GM23338 (cell line): ENCODE data around the gene UBE3B. TPM values are rescaled to one million over a fixed set of nuclear protein-coding genes. Genes with fewer than 3 reads are reported as not detected.

Experiments used
- ATAC-seq: fragments of 200-7000 bp; cut with Tn5 transposase; 3 replicates; pipeline ENCODE4 v1.9.1; 2020
- DNase-seq: peaks from one replicate; pipeline ENCODE4 v3.0.0-alpha.2; 2015; ENCODE audit warnings: low spot score
- H2AFZ ChIP-seq: fragments of 200-600 bp; sonication (generic); 2 replicates; pipeline ENCODE4 v1.8.0; 2016; ENCODE audit warnings: antibody characterized with exemption, mild to moderate bottlenecking, moderate library complexity
- H3F3A ChIP-seq: fragments of 200-600 bp; sonication (generic); replicated peaks from 2 replicates; pipeline ENCODE4 v1.8.0; 2017; ENCODE audit warnings: antibody characterized with exemption, mixed run types, low read depth
- H3K27ac ChIP-seq: fragments of 200-600 bp; sonication (generic); 2 replicates; pipeline ENCODE4 v1.6.1; 2016; ENCODE audit warnings: low read depth
- H3K27me3 ChIP-seq: fragments of 200-600 bp; sonication (generic); 2 replicates; pipeline ENCODE4 v1.8.0; 2016; ENCODE audit warnings: mild to moderate bottlenecking, mixed run types, moderate library complexity; ENCODE audit not compliant: insufficient read depth
- H3K36me3 ChIP-seq: fragments of 200-600 bp; sonication (generic); 2 replicates; pipeline ENCODE4 v1.8.0; 2016; ENCODE audit warnings: mild to moderate bottlenecking; ENCODE audit not compliant: insufficient read depth
- H3K4me1 ChIP-seq: fragments of 200-600 bp; sonication (generic); 2 replicates; pipeline ENCODE4 v1.8.0; 2016; ENCODE audit warnings: mild to moderate bottlenecking, moderate library complexity; ENCODE audit not compliant: insufficient read depth
- H3K4me2 ChIP-seq: fragments of 200-600 bp; sonication (generic); 2 replicates; pipeline ENCODE4 v1.7.1; 2017; ENCODE audit warnings: mixed run types
- H3K4me3 ChIP-seq: fragments of 200-600 bp; sonication (generic); 2 replicates; pipeline ENCODE4 v1.6.1; 2016; ENCODE audit warnings: mixed run types
- H3K79me2 ChIP-seq: fragments of 200-600 bp; sonication (generic); replicated peaks from 2 replicates; pipeline ENCODE4 v1.8.0; 2017; ENCODE audit warnings: mild to moderate bottlenecking; ENCODE audit not compliant: insufficient read depth
- H3K9me2 ChIP-seq: fragments of 200-600 bp; sonication (generic); 2 replicates; pipeline ENCODE4 v1.8.0; 2017; ENCODE audit not compliant: insufficient read depth
- H4K20me1 ChIP-seq: fragments of 200-600 bp; sonication (generic); replicated peaks from 2 replicates; pipeline ENCODE4 v1.8.0; 2017; ENCODE audit warnings: mild to moderate bottlenecking; ENCODE audit not compliant: insufficient read depth
- H3K27ac Mint-ChIP-seq: 2 replicates; pipeline ENCODE4 v1.8.0; 2020; ENCODE audit warnings: inconsistent platforms, mild to moderate bottlenecking, moderate library complexity, mixed read lengths
- H3K27me3 Mint-ChIP-seq: 3 replicates; pipeline ENCODE4 v1.8.0; 2022; ENCODE audit warnings: low read depth, mild to moderate bottlenecking, moderate library complexity, mixed read lengths, inconsistent platforms; ENCODE audit not compliant: insufficient read depth, poor library complexity
- H3K36me3 Mint-ChIP-seq: 3 replicates; pipeline ENCODE4 v1.8.0; 2021; ENCODE audit warnings: low read depth, mild to moderate bottlenecking, inconsistent platforms, moderate library complexity, mixed read lengths
- H3K4me1 Mint-ChIP-seq: 3 replicates; pipeline ENCODE4 v1.8.0; 2020; ENCODE audit warnings: mild to moderate bottlenecking, inconsistent platforms, mixed read lengths
- H3K4me3 Mint-ChIP-seq: 3 replicates; pipeline ENCODE4 v1.8.0; 2021; ENCODE audit warnings: moderate library complexity, mild to moderate bottlenecking, inconsistent platforms, mixed read lengths
- H3K9me3 Mint-ChIP-seq: 3 replicates; pipeline ENCODE4 v1.8.0; 2020; ENCODE audit warnings: moderate library complexity, mild to moderate bottlenecking, inconsistent platforms, mixed read lengths
- CREB1 ChIP-seq: fragments of 250-450 bp; sonication (Bioruptor Pico); IDR thresholded peaks from 2 replicates; pipeline ENCODE4 v1.5.0; 2020; ENCODE audit warnings: low read depth, mild to moderate bottlenecking, moderate library complexity
- EZH2 ChIP-seq: fragments of 200-600 bp; sonication (generic); IDR thresholded peaks from one replicate; pipeline ENCODE4 v1.8.0; 2017; ENCODE audit warnings: antibody characterized with exemption, mild to moderate bottlenecking, low read depth; ENCODE audit not compliant: unreplicated experiment
- EZH2phosphoT487 ChIP-seq: fragments of 200-600 bp; sonication (generic); IDR thresholded peaks from one replicate; pipeline ENCODE4 v1.8.1; 2018; ENCODE audit warnings: antibody characterized with exemption; ENCODE audit not compliant: unreplicated experiment
- JUNB ChIP-seq: IDR thresholded peaks from one replicate; pipeline ENCODE4 v1.6.1; 2016; ENCODE audit warnings: antibody characterized with exemption; ENCODE audit not compliant: unreplicated experiment
- NANOG ChIP-seq: IDR thresholded peaks from 2 replicates; pipeline ENCODE4 v1.6.1; 2016; ENCODE audit warnings: antibody characterized with exemption, borderline replicate concordance
- POLR2AphosphoS5 ChIP-seq: IDR thresholded peaks from 2 replicates; pipeline ENCODE4 v1.6.1; 2016; ENCODE audit warnings: antibody characterized with exemption, low read depth
- STAT1 ChIP-seq: IDR thresholded peaks from one replicate; pipeline ENCODE4 v1.6.1; 2016; ENCODE audit warnings: antibody characterized with exemption; ENCODE audit not compliant: unreplicated experiment
- ZNF114 ChIP-seq: fragments of 250-450 bp; sonication (Bioruptor Pico); IDR thresholded peaks from 2 replicates; pipeline ENCODE4 v1.5.0; 2020; ENCODE audit warnings: mild to moderate bottlenecking, moderate library complexity
- ZNF331 ChIP-seq: fragments of 250-450 bp; sonication (Bioruptor Pico); IDR thresholded peaks from 2 replicates; pipeline ENCODE4 v1.5.0; 2020; ENCODE audit warnings: low read depth, mild to moderate bottlenecking, moderate library complexity
- polyA plus RNA-seq: library from polyadenylated mRNA; unstranded; fragments of >200 nt; fragmentation: Nextera tagmentation; extraction: Ambion mirVana; gene quantifications from 2 replicates; pipeline ENCODE4 v1.2.1, GENCODE V29; 2016
- total RNA-seq: library from RNA; depleted of rRNA; stranded (reverse); fragments of >200 nt; shearing (Covaris generic); gene quantifications from 2 replicates; pipeline ENCODE4 v1.2.3, GENCODE V29; 2014
- TF ChIP-seq, protein P1 (sequence below): IDR thresholded peaks from 2 replicates; pipeline ENCODE4 v1.6.1; 2016; ENCODE audit warnings: antibody characterized with exemption
- TF ChIP-seq, protein P2 (sequence below): fragments of 250-450 bp; sonication (Bioruptor Pico); IDR thresholded peaks from 2 replicates; pipeline ENCODE4 v1.5.0; 2020; ENCODE audit warnings: mild to moderate bottlenecking, moderate library complexity
- TF ChIP-seq, protein P3 (sequence below), 2 experiments: fragments of 200-600 bp in 1 of 2; sonication (generic) in 1 of 2; conservative IDR thresholded peaks; 2 replicates each; pipeline versions ENCODE4 v1.5.1 to v1.6.1; 2016 to 2017; ENCODE audit warnings: antibody characterized with exemption in 2 of 2, low read depth in 2 of 2, mild to moderate bottlenecking in 2 of 2, moderate library complexity in 1 of 2
- TF ChIP-seq, protein P4 (sequence below): IDR thresholded peaks from one replicate; pipeline ENCODE4 v1.6.1; 2018; ENCODE audit warnings: antibody characterized with exemption; ENCODE audit not compliant: unreplicated experiment

Gene UBE3B
- total and polyA plus RNA-seq, 2 experiments from 2014 or later = 20.8 TPM

DNA sequence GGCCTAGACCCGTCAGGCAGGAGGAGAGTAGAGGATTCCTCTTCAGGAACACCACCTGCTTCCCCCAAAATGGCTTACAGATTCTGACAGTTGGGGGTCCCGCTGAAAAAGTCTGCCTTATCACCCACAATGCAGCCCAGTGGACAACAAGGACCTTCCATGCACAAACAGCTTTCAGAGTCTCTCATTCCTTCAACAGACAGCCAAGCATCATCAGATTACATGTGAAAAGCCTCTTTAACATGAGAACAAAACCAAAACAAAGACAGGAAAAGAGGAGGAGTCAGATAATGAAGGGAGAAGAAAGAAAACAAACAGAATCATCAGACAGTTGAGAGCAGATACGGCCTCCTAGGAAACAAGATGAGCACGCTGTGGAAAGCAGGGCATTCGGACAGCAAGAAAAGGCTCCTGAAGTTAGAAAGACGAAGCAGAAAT, 18.6 kb upstream of the UBE3B start:
- peak overlapping the region; percentile 96 for H3K27ac ChIP-seq
- peak; percentile 71 for ATAC-seq

More for the DNA sequence above, 18.6 kb upstream of the UBE3B start:
- peaks cover 68% of the 10 kb centered on the region for H3K79me2 ChIP-seq
- peak; percentile 90 for DNase-seq
- H3K36me3 ChIP-seq = peaks cover 27% of the 10 kb centered on the region
- Mint-ChIP-seq H3K27ac (peak overlapping the region; percentile 94), H3K9me3 (no peaks in the 10 kb centered on the region), H3K4me3 (peak overlapping the region; percentile 53), H3K27me3 (peaks cover 13% of the 10 kb centered on the region), H3K36me3 (peaks cover 49% of the 10 kb centered on the region), H3K4me1 (peaks cover 67% of the 10 kb centered on the region)
- TF ChIP-seq NANOG (peak; percentile 56; the same call in 1 of the 2 replicates), EZH2phosphoT487 (no peak), ZNF331 (CRISPR knock-in tag) (no peak), JUNB (no peak), EZH2 (no peak), CREB1 (CRISPR knock-in tag) (peak; percentile 41), ZNF114 (CRISPR knock-in tag) (no peak), STAT1 (no peak), POLR2AphosphoS5 (peak; percentile 43; the same call in 1 of the 2 replicates)
- TF ChIP-seq, protein P1, sequence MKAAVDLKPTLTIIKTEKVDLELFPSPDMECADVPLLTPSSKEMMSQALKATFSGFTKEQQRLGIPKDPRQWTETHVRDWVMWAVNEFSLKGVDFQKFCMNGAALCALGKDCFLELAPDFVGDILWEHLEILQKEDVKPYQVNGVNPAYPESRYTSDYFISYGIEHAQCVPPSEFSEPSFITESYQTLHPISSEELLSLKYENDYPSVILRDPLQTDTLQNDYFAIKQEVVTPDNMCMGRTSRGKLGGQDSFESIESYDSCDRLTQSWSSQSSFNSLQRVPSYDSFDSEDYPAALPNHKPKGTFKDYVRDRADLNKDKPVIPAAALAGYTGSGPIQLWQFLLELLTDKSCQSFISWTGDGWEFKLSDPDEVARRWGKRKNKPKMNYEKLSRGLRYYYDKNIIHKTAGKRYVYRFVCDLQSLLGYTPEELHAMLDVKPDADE = no peak
- TF ChIP-seq, protein P2, sequence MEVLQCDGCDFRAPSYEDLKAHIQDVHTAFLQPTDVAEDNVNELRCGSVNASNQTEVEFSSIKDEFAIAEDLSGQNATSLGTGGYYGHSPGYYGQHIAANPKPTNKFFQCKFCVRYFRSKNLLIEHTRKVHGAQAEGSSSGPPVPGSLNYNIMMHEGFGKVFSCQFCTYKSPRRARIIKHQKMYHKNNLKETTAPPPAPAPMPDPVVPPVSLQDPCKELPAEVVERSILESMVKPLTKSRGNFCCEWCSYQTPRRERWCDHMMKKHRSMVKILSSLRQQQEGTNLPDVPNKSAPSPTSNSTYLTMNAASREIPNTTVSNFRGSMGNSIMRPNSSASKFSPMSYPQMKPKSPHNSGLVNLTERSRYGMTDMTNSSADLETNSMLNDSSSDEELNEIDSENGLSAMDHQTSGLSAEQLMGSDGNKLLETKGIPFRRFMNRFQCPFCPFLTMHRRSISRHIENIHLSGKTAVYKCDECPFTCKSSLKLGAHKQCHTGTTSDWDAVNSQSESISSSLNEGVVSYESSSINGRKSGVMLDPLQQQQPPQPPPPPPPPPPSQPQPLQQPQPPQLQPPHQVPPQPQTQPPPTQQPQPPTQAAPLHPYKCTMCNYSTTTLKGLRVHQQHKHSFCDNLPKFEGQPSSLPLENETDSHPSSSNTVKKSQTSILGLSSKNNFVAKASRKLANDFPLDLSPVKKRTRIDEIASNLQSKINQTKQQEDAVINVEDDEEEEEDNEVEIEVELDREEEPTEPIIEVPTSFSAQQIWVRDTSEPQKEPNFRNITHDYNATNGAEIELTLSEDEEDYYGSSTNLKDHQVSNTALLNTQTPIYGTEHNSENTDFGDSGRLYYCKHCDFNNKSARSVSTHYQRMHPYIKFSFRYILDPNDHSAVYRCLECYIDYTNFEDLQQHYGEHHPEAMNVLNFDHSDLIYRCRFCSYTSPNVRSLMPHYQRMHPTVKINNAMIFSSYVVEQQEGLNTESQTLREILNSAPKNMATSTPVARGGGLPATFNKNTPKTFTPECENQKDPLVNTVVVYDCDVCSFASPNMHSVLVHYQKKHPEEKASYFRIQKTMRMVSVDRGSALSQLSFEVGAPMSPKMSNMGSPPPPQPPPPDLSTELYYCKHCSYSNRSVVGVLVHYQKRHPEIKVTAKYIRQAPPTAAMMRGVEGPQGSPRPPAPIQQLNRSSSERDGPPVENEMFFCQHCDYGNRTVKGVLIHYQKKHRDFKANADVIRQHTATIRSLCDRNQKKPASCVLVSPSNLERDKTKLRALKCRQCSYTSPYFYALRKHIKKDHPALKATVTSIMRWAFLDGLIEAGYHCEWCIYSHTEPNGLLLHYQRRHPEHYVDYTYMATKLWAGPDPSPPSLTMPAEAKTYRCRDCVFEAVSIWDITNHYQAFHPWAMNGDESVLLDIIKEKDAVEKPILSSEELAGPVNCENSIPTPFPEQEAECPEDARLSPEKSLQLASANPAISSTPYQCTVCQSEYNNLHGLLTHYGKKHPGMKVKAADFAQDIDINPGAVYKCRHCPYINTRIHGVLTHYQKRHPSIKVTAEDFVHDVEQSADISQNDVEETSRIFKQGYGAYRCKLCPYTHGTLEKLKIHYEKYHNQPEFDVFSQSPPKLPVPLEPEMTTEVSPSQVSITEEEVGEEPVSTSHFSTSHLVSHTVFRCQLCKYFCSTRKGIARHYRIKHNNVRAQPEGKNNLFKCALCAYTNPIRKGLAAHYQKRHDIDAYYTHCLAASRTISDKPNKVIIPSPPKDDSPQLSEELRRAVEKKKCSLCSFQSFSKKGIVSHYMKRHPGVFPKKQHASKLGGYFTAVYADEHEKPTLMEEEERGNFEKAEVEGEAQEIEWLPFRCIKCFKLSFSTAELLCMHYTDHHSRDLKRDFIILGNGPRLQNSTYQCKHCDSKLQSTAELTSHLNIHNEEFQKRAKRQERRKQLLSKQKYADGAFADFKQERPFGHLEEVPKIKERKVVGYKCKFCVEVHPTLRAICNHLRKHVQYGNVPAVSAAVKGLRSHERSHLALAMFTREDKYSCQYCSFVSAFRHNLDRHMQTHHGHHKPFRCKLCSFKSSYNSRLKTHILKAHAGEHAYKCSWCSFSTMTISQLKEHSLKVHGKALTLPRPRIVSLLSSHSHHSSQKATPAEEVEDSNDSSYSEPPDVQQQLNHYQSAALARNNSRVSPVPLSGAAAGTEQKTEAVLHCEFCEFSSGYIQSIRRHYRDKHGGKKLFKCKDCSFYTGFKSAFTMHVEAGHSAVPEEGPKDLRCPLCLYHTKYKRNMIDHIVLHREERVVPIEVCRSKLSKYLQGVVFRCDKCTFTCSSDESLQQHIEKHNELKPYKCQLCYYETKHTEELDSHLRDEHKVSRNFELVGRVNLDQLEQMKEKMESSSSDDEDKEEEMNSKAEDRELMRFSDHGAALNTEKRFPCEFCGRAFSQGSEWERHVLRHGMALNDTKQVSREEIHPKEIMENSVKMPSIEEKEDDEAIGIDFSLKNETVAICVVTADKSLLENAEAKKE = peak; percentile 2; the same call in 1 of the 2 replicates
- TF ChIP-seq, protein P3, sequence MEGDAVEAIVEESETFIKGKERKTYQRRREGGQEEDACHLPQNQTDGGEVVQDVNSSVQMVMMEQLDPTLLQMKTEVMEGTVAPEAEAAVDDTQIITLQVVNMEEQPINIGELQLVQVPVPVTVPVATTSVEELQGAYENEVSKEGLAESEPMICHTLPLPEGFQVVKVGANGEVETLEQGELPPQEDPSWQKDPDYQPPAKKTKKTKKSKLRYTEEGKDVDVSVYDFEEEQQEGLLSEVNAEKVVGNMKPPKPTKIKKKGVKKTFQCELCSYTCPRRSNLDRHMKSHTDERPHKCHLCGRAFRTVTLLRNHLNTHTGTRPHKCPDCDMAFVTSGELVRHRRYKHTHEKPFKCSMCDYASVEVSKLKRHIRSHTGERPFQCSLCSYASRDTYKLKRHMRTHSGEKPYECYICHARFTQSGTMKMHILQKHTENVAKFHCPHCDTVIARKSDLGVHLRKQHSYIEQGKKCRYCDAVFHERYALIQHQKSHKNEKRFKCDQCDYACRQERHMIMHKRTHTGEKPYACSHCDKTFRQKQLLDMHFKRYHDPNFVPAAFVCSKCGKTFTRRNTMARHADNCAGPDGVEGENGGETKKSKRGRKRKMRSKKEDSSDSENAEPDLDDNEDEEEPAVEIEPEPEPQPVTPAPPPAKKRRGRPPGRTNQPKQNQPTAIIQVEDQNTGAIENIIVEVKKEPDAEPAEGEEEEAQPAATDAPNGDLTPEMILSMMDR (conservative IDR thresholded peaks at IDR 0.05; ENCODE audit: low read depth in 2 of 2) = no peak
- TF ChIP-seq, protein P4, sequence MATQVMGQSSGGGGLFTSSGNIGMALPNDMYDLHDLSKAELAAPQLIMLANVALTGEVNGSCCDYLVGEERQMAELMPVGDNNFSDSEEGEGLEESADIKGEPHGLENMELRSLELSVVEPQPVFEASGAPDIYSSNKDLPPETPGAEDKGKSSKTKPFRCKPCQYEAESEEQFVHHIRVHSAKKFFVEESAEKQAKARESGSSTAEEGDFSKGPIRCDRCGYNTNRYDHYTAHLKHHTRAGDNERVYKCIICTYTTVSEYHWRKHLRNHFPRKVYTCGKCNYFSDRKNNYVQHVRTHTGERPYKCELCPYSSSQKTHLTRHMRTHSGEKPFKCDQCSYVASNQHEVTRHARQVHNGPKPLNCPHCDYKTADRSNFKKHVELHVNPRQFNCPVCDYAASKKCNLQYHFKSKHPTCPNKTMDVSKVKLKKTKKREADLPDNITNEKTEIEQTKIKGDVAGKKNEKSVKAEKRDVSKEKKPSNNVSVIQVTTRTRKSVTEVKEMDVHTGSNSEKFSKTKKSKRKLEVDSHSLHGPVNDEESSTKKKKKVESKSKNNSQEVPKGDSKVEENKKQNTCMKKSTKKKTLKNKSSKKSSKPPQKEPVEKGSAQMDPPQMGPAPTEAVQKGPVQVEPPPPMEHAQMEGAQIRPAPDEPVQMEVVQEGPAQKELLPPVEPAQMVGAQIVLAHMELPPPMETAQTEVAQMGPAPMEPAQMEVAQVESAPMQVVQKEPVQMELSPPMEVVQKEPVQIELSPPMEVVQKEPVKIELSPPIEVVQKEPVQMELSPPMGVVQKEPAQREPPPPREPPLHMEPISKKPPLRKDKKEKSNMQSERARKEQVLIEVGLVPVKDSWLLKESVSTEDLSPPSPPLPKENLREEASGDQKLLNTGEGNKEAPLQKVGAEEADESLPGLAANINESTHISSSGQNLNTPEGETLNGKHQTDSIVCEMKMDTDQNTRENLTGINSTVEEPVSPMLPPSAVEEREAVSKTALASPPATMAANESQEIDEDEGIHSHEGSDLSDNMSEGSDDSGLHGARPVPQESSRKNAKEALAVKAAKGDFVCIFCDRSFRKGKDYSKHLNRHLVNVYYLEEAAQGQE = no peak
- H3K27me3 ChIP-seq = no peaks in the 10 kb centered on the region
- peak overlapping the region; percentile 50 for H3K4me2 ChIP-seq
- H3K4me1 ChIP-seq = peaks cover 64% of the 10 kb centered on the region
- H3K9me2 ChIP-seq = no peaks in the 10 kb centered on the region
- H4K20me1 ChIP-seq = no peaks in the 10 kb centered on the region; the same call in 1 of the 2 replicates
- peaks cover 11% of the 10 kb centered on the region; the same call in 1 of the 2 replicates for H3F3A ChIP-seq
- H2AFZ ChIP-seq = no peak overlapping the region
- peak overlapping the region; percentile 30 for H3K4me3 ChIP-seq
